Natural killer cell (primary cell): ENCODE measurements around the gene HMCN2. TPM values are rescaled to one million over a fixed set of nuclear protein-coding genes. Genes with fewer than 3 reads are reported as not detected.

Source experiments
- ATAC-seq, 3 donors: fragments of 150-1000 bp in 2 of 3; fragments of 200-7000 bp in 1 of 3; cut with Tn5 transposase; 1 replicate in 1 of 3; 2 replicates in 2 of 3; pipeline ENCODE4 v1.10.0; 2021; ENCODE audit warnings: mild to moderate bottlenecking in 2 of 3, moderate library complexity in 2 of 3
- DNase-seq, 2 donors: peaks; one replicate each; pipeline versions ENCODE4 v3.0.0 to v3.0.0-alpha.2; 2013 to 2021; ENCODE audit warnings: mixed read lengths in 1 of 2
- H3K27ac ChIP-seq: one replicate; pipeline ENCODE4 v1.5.1; 2013; ENCODE audit warnings: mild to moderate bottlenecking, low read length
- H3K27me3 ChIP-seq: one replicate; pipeline ENCODE4 v1.6.1; 2013; ENCODE audit warnings: low read length; ENCODE audit not compliant: control insufficient read depth, insufficient read depth
- H3K36me3 ChIP-seq: one replicate; pipeline ENCODE4 v1.6.1; 2013; ENCODE audit warnings: low read length; ENCODE audit not compliant: control insufficient read depth, insufficient read depth
- H3K4me1 ChIP-seq: one replicate; pipeline ENCODE4 v1.6.1; 2013; ENCODE audit warnings: low read length; ENCODE audit not compliant: control insufficient read depth, insufficient read depth
- H3K4me3 ChIP-seq: one replicate; pipeline ENCODE4 v1.5.1; 2013; ENCODE audit warnings: low read length
- H3K9me3 ChIP-seq: one replicate; pipeline ENCODE4 v1.6.1; 2013; ENCODE audit warnings: low read length; ENCODE audit not compliant: control insufficient read depth, insufficient read depth
- H3K27ac Mint-ChIP-seq, 2 donors: one replicate each; pipeline ENCODE4 v1.8.0; 2022; ENCODE audit warnings: mild to moderate bottlenecking in 2 of 2, mixed read lengths in 2 of 2, moderate library complexity in 1 of 2
- H3K27me3 Mint-ChIP-seq, 2 donors: one replicate each; pipeline ENCODE4 v1.8.0; 2022; ENCODE audit warnings: low read depth in 2 of 2, mixed read lengths in 2 of 2
- H3K36me3 Mint-ChIP-seq: one replicate; pipeline ENCODE4 v1.8.0; 2022; ENCODE audit warnings: mixed read lengths
- H3K4me1 Mint-ChIP-seq, 2 donors: one replicate each; pipeline ENCODE4 v1.8.0; 2022; ENCODE audit warnings: mixed read lengths in 2 of 2
- H3K4me3 Mint-ChIP-seq: one replicate; pipeline ENCODE4 v1.8.0; 2022; ENCODE audit warnings: mild to moderate bottlenecking, moderate library complexity, mixed read lengths
- H3K9me3 Mint-ChIP-seq, 2 donors: one replicate each; pipeline ENCODE4 v1.8.0; 2022; ENCODE audit warnings: mixed read lengths in 2 of 2
- CTCF ChIP-seq: fragments of 200-600 bp; IDR thresholded peaks from one replicate; pipeline ENCODE4 v1.8.0; 2022; ENCODE audit warnings: antibody characterized with exemption
- WGBS: methylation state at CpG from one replicate; pipeline ENCODE4 v1.1.7; 2013; ENCODE audit warnings: missing lambda C conversion rate; ENCODE audit not compliant: insufficient coverage; 5-methylcytosine and 5-hydroxymethylcytosine counted together
- intact Hi-C: fragments of 100-400 bp; cut with micrococcal nuclease; formaldehyde crosslinking; loops from one replicate; pipeline ENCODE4 v1.14.2; 2022
- total RNA-seq, 4 donors: library from RNA; stranded (reverse); fragments of 120-200 nt in 1 of 4; gene quantifications; one replicate each; pipeline versions ENCODE4 v1.2.3 to v1.2.4, GENCODE V29; 2013 to 2022

Gene HMCN2
- total RNA-seq, 3 donors from 2014 or later (not counting 1 experiment from before 2014, with no cell fraction given), result not detected

DNA sequence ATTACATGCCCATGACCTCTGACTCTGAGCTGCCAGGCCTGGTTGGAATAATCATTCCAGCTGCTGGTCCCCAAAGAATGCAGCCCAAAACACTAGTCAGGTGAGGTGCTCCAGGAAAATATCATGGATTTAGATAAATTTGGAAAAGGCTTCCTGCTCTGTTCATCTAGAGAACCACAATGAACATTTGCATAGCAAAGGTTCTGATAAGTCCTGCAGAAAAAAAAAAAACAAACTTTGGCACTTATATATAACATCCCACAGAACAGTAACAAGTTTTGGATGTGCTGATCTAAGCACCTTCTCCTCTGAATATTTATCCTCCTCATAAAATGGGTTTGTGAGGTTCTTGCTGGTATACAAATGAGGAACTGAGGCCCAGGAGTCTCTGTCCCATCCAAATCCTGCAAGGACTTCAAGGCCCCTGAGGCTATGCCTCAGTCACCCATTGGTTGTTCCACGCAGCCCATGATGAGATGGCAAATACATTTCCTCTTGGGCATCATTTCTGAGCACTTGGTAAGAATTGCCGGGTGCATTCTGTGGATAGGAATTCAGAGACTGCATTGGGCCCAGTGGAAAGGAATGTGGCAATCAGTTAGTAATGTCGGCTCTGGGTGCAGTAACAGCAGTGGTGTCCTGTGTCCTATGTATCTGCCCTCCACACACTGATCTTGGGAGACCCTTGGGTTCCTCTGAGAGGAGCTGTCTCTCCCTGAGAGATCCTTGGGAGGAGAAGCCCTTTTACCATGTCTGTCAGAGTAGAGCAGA lies 105.8 kb downstream of the HMCN2 start:
- Mint-ChIP-seq H3K4me1 (no peaks in the 10 kb centered on the region), H3K27me3 (peaks cover 0 to 7% of the 10 kb centered on the region in 2 donors), H3K27ac (no peak overlapping the region), H3K9me3 (no peaks in the 10 kb centered on the region), H3K4me3 (no peak overlapping the region), H3K36me3 (no peaks in the 10 kb centered on the region)
- no peak for DNase-seq
- H3K36me3 ChIP-seq, result no peaks in the 10 kb centered on the region
- no peaks in the 10 kb centered on the region for H3K9me3 ChIP-seq
- ATAC-seq, result no peak
- H3K4me1 ChIP-seq, result no peaks in the 10 kb centered on the region
- WGBS, result 93% methylated on average over 3 of the region's 3 CpGs
- intact Hi-C loops, result no loop called here
- no peak for TF ChIP-seq CTCF
- no peak overlapping the region for H3K4me3 ChIP-seq
- H3K27ac ChIP-seq, result no peak overlapping the region
- no peaks in the 10 kb centered on the region for H3K27me3 ChIP-seq

GRCh38 chr9:130372057-130372456 lies 106.5 kb downstream of the HMCN2 start:
- Mint-ChIP-seq H3K4me3 (no peak overlapping the region), H3K9me3 (no peaks in the 10 kb centered on the region), H3K27ac (no peak overlapping the region), H3K27me3 (peaks cover 0 to 3% of the 10 kb centered on the region in 2 donors), H3K36me3 (no peaks in the 10 kb centered on the region), H3K4me1 (no peaks in the 10 kb centered on the region)
- Histone ChIP-seq H3K27me3 (no peaks in the 10 kb centered on the region), H3K9me3 (no peaks in the 10 kb centered on the region), H3K36me3 (no peaks in the 10 kb centered on the region), H3K4me3 (no peak overlapping the region), H3K27ac (no peak overlapping the region), H3K4me1 (no peaks in the 10 kb centered on the region)
- no peak for ATAC-seq
- WGBS, result 81% methylated on average over 7 of the region's 7 CpGs
- no peak for DNase-seq
- no peak for TF ChIP-seq CTCF
- intact Hi-C loops, result no loop called here

DNA sequence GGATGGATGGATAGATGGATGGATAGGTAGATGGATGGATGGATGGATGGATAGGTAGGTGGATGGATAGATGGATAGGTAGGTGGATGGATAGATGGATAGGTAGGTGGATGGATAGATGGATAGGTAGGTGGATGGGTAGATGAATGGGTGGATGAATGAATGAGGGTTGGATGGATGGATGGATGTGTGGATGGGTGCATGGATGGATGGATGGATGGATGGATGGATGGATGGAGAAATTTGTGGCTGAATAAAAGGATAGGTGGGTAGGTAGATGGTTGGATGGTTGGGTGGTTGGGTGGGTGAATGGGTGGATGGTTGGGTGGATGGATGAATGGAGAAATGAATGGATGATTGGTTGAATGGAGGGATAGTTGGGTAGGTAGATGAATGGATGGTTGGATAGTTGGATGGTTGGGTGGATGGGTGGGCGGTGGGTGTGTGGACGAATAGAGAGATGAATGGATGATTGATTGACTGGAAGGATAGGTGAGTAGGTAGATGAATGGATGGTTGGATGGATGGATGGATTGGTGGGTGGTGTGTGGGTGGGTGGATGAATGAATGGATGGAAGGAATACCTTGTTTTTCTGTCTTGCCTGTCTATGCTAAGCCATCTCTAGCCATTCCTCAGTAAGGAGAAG lies 108.2 kb downstream of the HMCN2 start:
- Mint-ChIP-seq H3K9me3 (no peaks in the 10 kb centered on the region), H3K36me3 (no peaks in the 10 kb centered on the region), H3K4me1 (no peaks in the 10 kb centered on the region), H3K27ac (no peak overlapping the region), H3K4me3 (no peak overlapping the region), H3K27me3 (peaks cover 0 to 3% of the 10 kb centered on the region in 2 donors)
- Histone ChIP-seq H3K9me3 (no peaks in the 10 kb centered on the region), H3K4me1 (no peaks in the 10 kb centered on the region), H3K27me3 (no peaks in the 10 kb centered on the region), H3K27ac (no peak overlapping the region), H3K4me3 (no peak overlapping the region), H3K36me3 (no peaks in the 10 kb centered on the region)
- WGBS, result 93% methylated on average over 2 of the region's 2 CpGs
- DNase-seq (no peak), ATAC-seq (no peak)
- intact Hi-C loops, result no loop called here
- no peak for TF ChIP-seq CTCF
